T-helper 2 cell treated with Interferon-gamma antibody and Interleukin-4, amounts not matched to agents 100 ng/mL and 5 ng/mL, for 36 hours (primary cell): ENCODE data around the gene UBE2L5. TPM values are rescaled to one million over a fixed set of nuclear protein-coding genes. Genes with fewer than 3 reads are reported as not detected.

Experiments
- intact Hi-C: fragments of 100-400 bp; cut with micrococcal nuclease; formaldehyde crosslinking; loops from one replicate; pipeline ENCODE4 v1.15.1; 2023
- total RNA-seq: library from RNA; stranded (reverse); gene quantifications from 2 replicates; pipeline ENCODE4 v1.2.3, GENCODE V29; 2022

UBE2L5 gene
- total RNA-seq = not detected in 2 replicates

GRCh38 chr13:30422054-30422839 is at the start of gene UBE2L5:
UBE2L5 (plus strand) TSS chr13:30422493; CDS start chr13:30427991, 5,498 bp downstream.
- intact Hi-C loops = loop anchor here (1.0 kb wide), 2 partner anchors 42 to 48 kb away; no protein-coding TSS in a partner anchor

DNA sequence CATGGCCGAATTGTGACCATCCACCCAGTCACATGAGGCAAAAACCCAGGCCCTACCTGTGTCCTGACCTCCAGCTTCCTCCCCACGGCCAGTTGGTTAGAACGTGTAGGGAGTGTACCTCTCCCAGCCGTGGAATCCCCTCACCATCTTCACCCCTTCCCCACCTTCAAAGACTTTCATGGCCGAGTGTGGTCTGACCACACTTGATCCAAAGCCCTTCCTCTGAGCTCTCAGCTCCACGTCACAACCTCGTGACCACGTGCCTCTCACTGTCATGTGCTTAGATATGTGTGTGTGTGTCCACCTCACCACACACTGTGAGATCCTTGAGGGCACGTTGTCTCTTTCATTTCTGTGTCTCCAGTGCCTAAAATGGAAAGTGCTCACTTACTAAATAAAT is 48.6 kb upstream of the UBE2L5 start:
- intact Hi-C loops = loop anchor here (1.0 to 10.0 kb wide), 2 partner anchors 49 to 371 kb away; partner anchors contain the start of gene UBE2L5

GRCh38 chr13:30375265-30375835 is 46.9 kb upstream of the UBE2L5 start:
- intact Hi-C loops = loop anchor here (5.0 to 10.0 kb wide), 2 partner anchors 68 to 369 kb away; partner anchors contain the start of gene KATNAL1

DNA sequence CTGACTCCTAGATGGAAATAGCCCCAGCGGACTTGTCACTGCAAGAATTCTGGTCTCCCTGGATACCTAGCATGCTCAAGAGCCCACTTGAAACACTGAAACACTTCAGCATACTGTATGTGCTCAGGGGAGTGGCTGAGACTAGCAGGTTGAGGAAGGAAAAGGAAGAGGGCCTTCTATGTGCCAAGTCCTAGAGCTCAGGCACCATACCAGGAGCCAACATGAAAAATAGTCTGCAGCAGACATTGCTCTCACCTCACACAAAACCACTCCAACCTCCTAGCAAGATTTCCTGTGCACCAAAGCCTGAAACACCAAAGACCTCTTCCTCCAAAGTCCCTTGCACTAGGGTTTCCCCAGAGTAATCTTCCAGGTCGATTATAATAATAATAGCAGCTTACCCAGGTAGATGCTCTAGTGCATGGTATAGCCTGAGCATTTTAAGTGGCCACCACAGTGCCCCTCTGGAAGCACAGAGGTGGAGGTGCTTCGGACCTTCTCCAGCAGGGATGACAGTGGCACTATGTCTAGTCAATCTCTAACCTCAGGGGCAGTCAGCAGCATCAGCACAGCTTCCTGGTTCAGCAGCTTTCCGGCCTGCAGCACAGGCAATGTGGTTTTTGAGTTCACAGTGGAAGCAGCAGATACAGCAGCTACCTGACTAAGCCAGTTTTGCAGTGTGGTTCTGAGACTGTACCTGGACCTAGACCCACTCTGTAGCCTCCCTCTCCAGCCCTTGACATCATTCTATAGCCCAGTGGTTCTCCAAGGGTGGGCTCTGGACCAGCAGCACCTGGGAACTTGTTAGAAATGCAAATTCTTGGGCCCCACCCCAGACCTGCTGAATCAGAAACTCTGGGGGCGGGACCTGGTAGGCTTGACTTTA is 45.6 kb upstream of the UBE2L5 start:
- intact Hi-C loops = loop anchor here (1.0 to 10.0 kb wide), 9 partner anchors 13 to 368 kb away; partner anchors contain the start of genes HMGB1, KATNAL1 and USPL1

- intact Hi-C loops = loop anchor here (1.0 to 10.0 kb wide), 7 partner anchors 12 to 368 kb away; partner anchors contain the start of genes HMGB1, KATNAL1 and USPL1
Observed at GRCh38 chr13:30377312-30377685, 45.0 kb upstream of the UBE2L5 start.

DNA sequence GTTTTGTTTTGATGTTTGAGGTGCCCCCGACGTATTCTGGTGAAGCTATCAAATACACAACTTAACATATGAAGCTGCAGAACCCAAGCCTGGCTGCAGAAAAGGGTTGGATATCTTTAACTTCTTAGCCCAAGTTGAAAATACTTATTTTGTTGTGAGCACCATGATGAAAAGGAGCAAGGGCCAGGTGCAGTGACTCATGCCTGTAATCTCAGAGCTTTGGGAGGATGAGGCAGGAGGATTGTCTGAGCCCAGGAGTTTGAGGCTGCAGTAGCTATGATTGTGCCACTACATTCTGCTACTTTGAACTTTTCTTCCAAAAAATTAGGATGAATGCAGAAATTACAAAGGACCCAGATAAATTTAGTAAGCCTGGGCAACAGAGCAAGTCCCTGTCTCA is 44.1 kb upstream of the UBE2L5 start:
- intact Hi-C loops = loop anchor here (5.0 to 10.0 kb wide), 2 partner anchors 71 to 367 kb away; partner anchors contain the start of gene KATNAL1

GRCh38 chr13:30381049-30381448 is 41.2 kb upstream of the UBE2L5 start:
- intact Hi-C loops = no loop called here

GRCh38 chr13:30382836-30383525 is 39.3 kb upstream of the UBE2L5 start:
- intact Hi-C loops = no loop called here

DNA sequence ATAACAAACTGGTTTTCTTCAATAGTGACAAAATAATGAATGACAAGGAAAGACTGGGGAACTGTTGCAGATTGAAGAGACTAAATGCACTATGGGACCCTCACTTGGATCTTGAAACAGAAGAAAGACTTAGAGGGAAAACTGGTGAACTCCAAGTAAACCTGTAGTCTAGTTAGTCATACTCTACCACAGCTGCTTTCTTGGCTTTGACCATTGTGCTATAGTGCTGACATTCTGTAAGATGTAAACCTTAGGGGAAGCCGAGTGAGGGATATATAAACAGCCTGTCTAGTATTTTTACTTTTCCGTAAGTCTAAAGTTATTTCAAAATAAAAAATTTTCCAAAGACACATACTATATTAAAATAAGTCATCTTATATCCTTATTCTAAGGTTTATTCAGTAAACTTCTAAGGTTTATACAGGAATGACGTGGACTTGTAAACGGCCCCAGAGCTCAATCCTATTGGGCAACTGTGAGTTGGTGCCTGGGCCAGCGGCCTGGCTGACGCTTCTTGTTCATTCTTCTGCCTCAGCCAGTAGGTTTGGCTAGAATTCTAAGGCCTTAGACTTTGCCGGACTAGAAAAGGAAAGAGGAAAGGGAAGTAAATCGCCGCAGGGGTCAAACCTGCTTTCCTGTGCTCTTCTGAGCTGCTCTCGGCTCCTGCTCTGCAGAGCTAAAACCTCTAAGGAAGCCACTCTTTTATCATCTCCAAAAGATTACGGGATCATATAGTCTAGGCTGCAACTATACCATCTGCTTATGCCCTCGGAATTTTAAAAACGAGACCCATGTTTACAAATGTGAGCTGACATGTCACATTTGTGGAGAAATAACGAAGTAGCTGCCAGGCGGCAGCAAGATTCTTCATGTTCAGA is 33.6 kb upstream of the UBE2L5 start:
- intact Hi-C loops = loop anchor here (1.0 to 5.0 kb wide), 2 partner anchors 11 to 536 kb away; partner anchors contain the start of gene UBL3

GRCh38 chr13:30391956-30392680 is 30.2 kb upstream of the UBE2L5 start:
- intact Hi-C loops = no loop called here

- intact Hi-C loops = no loop called here
Observed at GRCh38 chr13:30392681-30393045, 29.6 kb upstream of the UBE2L5 start.

- intact Hi-C loops = loop anchor here (1.0 to 5.0 kb wide), 6 partner anchors 14 to 252 kb away; partner anchors contain the start of genes HMGB1, KATNAL1 and USPL1
Observed at GRCh38 chr13:30394751-30395191, 27.5 kb upstream of the UBE2L5 start.

DNA sequence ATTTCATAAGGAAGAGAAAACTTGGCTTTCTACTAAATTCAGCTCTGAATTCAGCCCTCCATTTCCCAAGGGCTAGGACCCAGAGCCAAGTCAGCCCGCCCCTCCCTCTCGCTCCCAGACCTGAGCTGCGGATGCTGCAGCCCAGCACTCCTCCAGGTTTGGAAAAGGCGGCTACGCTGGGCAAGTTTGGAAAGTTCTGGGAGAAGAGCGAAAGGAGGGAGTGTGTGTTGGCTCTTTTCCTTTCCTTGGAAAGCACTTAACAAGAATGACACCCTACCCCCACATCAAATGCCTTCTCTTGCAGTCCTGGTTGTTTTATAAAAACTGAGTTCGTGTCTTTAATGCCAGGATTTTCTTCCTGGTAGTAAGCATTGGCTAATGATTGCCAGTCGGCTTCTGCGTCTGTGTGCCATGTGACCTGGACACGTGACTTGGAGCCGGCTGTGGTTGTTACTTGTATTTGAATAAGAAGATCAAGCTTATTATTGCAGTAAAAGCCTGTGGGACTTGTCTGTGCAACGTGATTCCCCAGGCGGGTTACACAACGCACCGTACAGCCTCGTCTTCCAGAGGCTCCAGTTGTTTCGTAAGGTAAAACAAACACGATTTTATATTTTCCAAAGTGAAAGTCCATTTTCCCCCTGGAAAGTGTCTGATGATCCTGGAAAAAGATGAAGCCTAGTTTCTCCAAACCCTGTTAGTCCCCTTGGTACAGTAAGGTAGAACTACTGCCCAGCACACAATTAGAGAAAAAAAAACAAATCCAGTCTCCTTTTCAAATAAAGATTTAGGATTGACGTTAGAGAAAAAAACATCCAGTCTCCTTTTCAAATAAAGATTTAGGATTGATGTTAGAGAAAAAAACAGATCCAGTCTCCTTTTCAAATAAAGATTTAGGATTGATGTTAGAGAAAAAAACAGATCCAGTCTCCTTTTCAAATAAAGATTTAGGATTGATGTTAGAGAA is 26.8 kb upstream of the UBE2L5 start:
- intact Hi-C loops = loop anchor here (1.0 to 5.0 kb wide), 6 partner anchors 13 to 253 kb away; partner anchors contain the start of genes HMGB1, KATNAL1 and USPL1

GRCh38 chr13:30396434-30397075 is 25.7 kb upstream of the UBE2L5 start:
- intact Hi-C loops = loop anchor here (5.0 kb wide), 1 partner anchor 254 kb away; no protein-coding TSS in a partner anchor

- intact Hi-C loops = loop anchor here (5.0 kb wide), 1 partner anchor 256 kb away; no protein-coding TSS in a partner anchor
Observed at GRCh38 chr13:30398601-30399072, 23.7 kb upstream of the UBE2L5 start.

GRCh38 chr13:30400376-30400775 is 21.9 kb upstream of the UBE2L5 start:
- intact Hi-C loops = no loop called here

- intact Hi-C loops = no loop called here
Observed at GRCh38 chr13:30401347-30401746, 20.9 kb upstream of the UBE2L5 start.
